Heart left ventricle (tissue), 16 donors: ENCODE measurements around the gene PPFIBP1. TPM values are rescaled to one million over a fixed set of nuclear protein-coding genes. Genes with fewer than 3 reads are reported as not detected.

Experiments
- ATAC-seq, 4 donors: fragments of 200-7000 bp; cut with Tn5 transposase; one replicate each; pipeline ENCODE4 v1.9.1; 2020 to 2022; ENCODE audit warnings: moderate library complexity in 4 of 4, mild to moderate bottlenecking in 3 of 4, moderate number of reproducible peaks in 1 of 4
- DNase-seq, 5 donors: peaks; one replicate each; pipeline ENCODE4 v3.0.0-alpha.2; 2020
- H3K27ac ChIP-seq, 12 donors: fragments of 200-600 bp; sonication (generic) in 4 of 12; one replicate each; pipeline versions ENCODE4 v1.5.0 to v1.8.0; 2016 to 2022; ENCODE audit warnings: mild to moderate bottlenecking in 2 of 12
- H3K27me3 ChIP-seq, 9 donors: fragments of 200-600 bp; sonication (generic) in 2 of 9; one replicate each; pipeline versions ENCODE4 v1.5.1 to v1.8.0; 2016 to 2022; ENCODE audit warnings: mild to moderate bottlenecking in 3 of 9
- H3K36me3 ChIP-seq, 9 donors: fragments of 200-600 bp; sonication (generic) in 2 of 9; one replicate each; pipeline versions ENCODE4 v1.5.0 to v1.8.0; 2018 to 2022; ENCODE audit warnings: mild to moderate bottlenecking in 2 of 9
- H3K4me1 ChIP-seq, 12 donors: fragments of 200-600 bp; sonication (generic) in 4 of 12; one replicate each; pipeline versions ENCODE4 v1.5.0 to v1.8.0; 2016 to 2022; ENCODE audit warnings: mild to moderate bottlenecking in 3 of 12
- H3K4me3 ChIP-seq, 12 donors: fragments of 200-600 bp; sonication (generic) in 4 of 12; one replicate each; pipeline versions ENCODE4 v1.5.0 to v1.8.0; 2017 to 2022; ENCODE audit warnings: mild to moderate bottlenecking in 9 of 12, moderate library complexity in 4 of 12
- H3K9me3 ChIP-seq, 12 donors: fragments of 200-600 bp; sonication (generic) in 4 of 12; one replicate each; pipeline versions ENCODE4 v1.5.0 to v1.8.0; 2016 to 2022; ENCODE audit warnings: mild to moderate bottlenecking in 1 of 12
- CTCF ChIP-seq, 12 donors: fragments of 200-600 bp; sonication (generic) in 4 of 12; IDR thresholded peaks; one replicate each; pipeline versions ENCODE4 v1.5.0 to v1.8.0; 2018 to 2022; ENCODE audit warnings: antibody characterized with exemption in 12 of 12, mild to moderate bottlenecking in 5 of 12
- POLR2A ChIP-seq, 2 donors: fragments of 450-650 bp; IDR thresholded peaks; one replicate each; pipeline ENCODE4 v1.6.1; 2017; ENCODE audit warnings: antibody characterized with exemption in 2 of 2, mild to moderate bottlenecking in 2 of 2, moderate library complexity in 2 of 2
- WGBS, 4 donors: extraction: QIAGEN DNeasy Blood & Tissue Kit in 2 of 4; methylation state at CpG; one replicate each; pipeline versions ENCODE4 v1.1.5 to v1.1.7; 2013 to 2018; 5-methylcytosine and 5-hydroxymethylcytosine counted together
- intact Hi-C, 10 donors: fragments of 100-400 bp; cut with DNase I; formaldehyde crosslinking; loops; one replicate each; pipeline versions ENCODE4 v1.11.1 to v1.14.2; 2022
- polyA plus RNA-seq, 2 donors: library from polyadenylated mRNA; stranded (reverse); fragments of 200-250 nt; gene quantifications; one replicate each; pipeline ENCODE4 v1.2.3, GENCODE V29; 2013
- total RNA-seq, 9 donors: library from RNA; depleted of rRNA in 2 of 9; stranded (reverse); fragments of >200 nt in 2 of 9; fragmentation: NEBNext Ultra II Directional in 3 of 9; extraction: Animal tissue kit (Norgen Biotek cat#: 25700) in 3 of 9; gene quantifications; one replicate each; pipeline versions ENCODE4 v1.1.0 to v1.2.4, GENCODE V29; 2016 to 2023
- donor health status: ischemic (EF 13 %, LVEDD 7.1; RV severe dilation, severe dysfunction).
- donor health status: healthy with polysubstance abuse.
- donor health status: DM: no; HTN: yes; CAD: no.
- donor health status: DM: no; HTN: no; CAD: no.
- donor health status: ischemic (EF 25% LVEDD 6.9; RV normal size, moderate dysfunction).
- donor health status: ischemic (EF 25% LVEDD 5.7; RV mildly dilated, moderate dysfunction).
- donor health status: healthy.
- donor health status: DM: yes; HTN: yes; CAD: no.
- donor health status: ischemic (EF 35%, LVEDD 5.7; RV mildly dilated, moderate dysfunction).
- donor health status: nonischemic (EF 11% LVEDD 7.7; RV severe dilation, severe dysfunction).
- donor health status: DM: yes; HTN: yes; CAD: no.
- donor health status: PGD.
- donor health status: ischemic (EF 29% LVEDD 5.4; RV normal size, mild dysfunction).
- donor health status: nonischemic (EF 23%, LVEDD 6.1; RV moderate dilation, normal function).

PPFIBP1 gene
- total and polyA plus RNA-seq, 11 donors, result 48.7 to 413 (median 265) TPM

GRCh38 chr12:27504507-27504906 lies 19.5 kb upstream of the PPFIBP1 start:
- TF ChIP-seq POLR2A (IDR thresholded peaks at IDR 0.05), result no peak
- peaks cover 0 to 18% (median 0%) of the 10 kb centered on the region in 12 donors for H3K9me3 ChIP-seq
- DNase-seq (no peak), ATAC-seq (peak in 3 of 4 donors; percentile 59 to 64 (median 61))
- WGBS, 4 donors, result 51 to 63% (median 55%) methylated on average over 2 of the region's 2 CpGs
- intact Hi-C loops, result no loop called here
- H3K36me3 ChIP-seq, result no peaks in the 10 kb centered on the region
- peak overlapping the region; percentile 4 to 83 (median 59) for H3K27ac ChIP-seq
- peaks cover 0 to 34% (median 14%) of the 10 kb centered on the region in 12 donors for H3K4me1 ChIP-seq
- no peaks in the 10 kb centered on the region for H3K27me3 ChIP-seq
- no peak overlapping the region for H3K4me3 ChIP-seq

- H3K27ac ChIP-seq, result peak overlapping the region; percentile 31 to 83 (median 59)
- intact Hi-C loops, result loop anchor here in 1 of 10 donors (5.0 kb wide), 1 partner anchor 63 kb away; no protein-coding TSS in a partner anchor
- no peak for TF ChIP-seq POLR2A (IDR thresholded peaks at IDR 0.05)
- TF ChIP-seq CTCF (IDR thresholded peaks at IDR 0.05), result no peak
- H3K4me3 ChIP-seq, result no peak overlapping the region
- H3K4me1 ChIP-seq, result peaks cover 0 to 34% (median 14%) of the 10 kb centered on the region in 12 donors
- H3K36me3 ChIP-seq, result no peaks in the 10 kb centered on the region
- 76 to 86% (median 83%) methylated on average over 2 of the region's 2 CpGs for WGBS, 4 donors
- ATAC-seq (no peak), DNase-seq (no peak)
- peaks cover 0 to 18% (median 0%) of the 10 kb centered on the region in 12 donors for H3K9me3 ChIP-seq
- H3K27me3 ChIP-seq, result no peaks in the 10 kb centered on the region
These were observed 18.9 kb upstream of the PPFIBP1 start for GRCh38 chr12:27505109-27505508.

- H3K27ac ChIP-seq, result peak overlapping the region; percentile 36 to 83 (median 59)
- H3K4me3 ChIP-seq, result no peak overlapping the region
- intact Hi-C loops, result loop anchor here in 1 of 10 donors (5.0 kb wide), 1 partner anchor 63 kb away; no protein-coding TSS in a partner anchor
- no peak for DNase-seq
- peaks cover 0 to 18% (median 0%) of the 10 kb centered on the region in 12 donors for H3K9me3 ChIP-seq
- ATAC-seq, result peak in 3 of 4 donors; percentile 5 to 28 (median 27)
- no peaks in the 10 kb centered on the region for H3K27me3 ChIP-seq
- TF ChIP-seq POLR2A (IDR thresholded peaks at IDR 0.05), result no peak
- no peak for TF ChIP-seq CTCF (IDR thresholded peaks at IDR 0.05)
- H3K36me3 ChIP-seq, result no peaks in the 10 kb centered on the region
- H3K4me1 ChIP-seq, result peaks cover 0 to 34% (median 14%) of the 10 kb centered on the region in 12 donors
These were observed 18.2 kb upstream of the PPFIBP1 start for GRCh38 chr12:27505761-27506160.

- H3K4me1 ChIP-seq, result peaks cover 0 to 43% (median 17%) of the 10 kb centered on the region in 12 donors
- peak overlapping the region in 10 of 12 donors; percentile 13 to 83 (median 62) for H3K27ac ChIP-seq
- H3K9me3 ChIP-seq, result peaks cover 0 to 18% (median 0%) of the 10 kb centered on the region in 12 donors
- DNase-seq (peak; percentile 48 to 87 (median 66)), ATAC-seq (peak; percentile 85 to 97 (median 92))
- H3K36me3 ChIP-seq, result no peaks in the 10 kb centered on the region
- TF ChIP-seq POLR2A (IDR thresholded peaks at IDR 0.05) (no peak), CTCF (IDR thresholded peaks at IDR 0.05) (no peak)
- no peak overlapping the region for H3K4me3 ChIP-seq
- H3K27me3 ChIP-seq, result no peaks in the 10 kb centered on the region
- 38 to 63% (median 39%) methylated on average over 2 of the region's 2 CpGs for WGBS, 4 donors
- intact Hi-C loops, result loop anchor here in 1 of 10 donors (5.0 kb wide), 1 partner anchor 64 kb away; no protein-coding TSS in a partner anchor
These were observed 17.3 kb upstream of the PPFIBP1 start for GRCh38 chr12:27506645-27507189.
